ENCODE measurements around the gene AMY2A.
"Not testable (repeated sequence)": the region's sequence is repeated elsewhere in the genome, so short reads cannot be mapped to it uniquely, and the experiment has no call there.

AMY2A gene

DNA sequence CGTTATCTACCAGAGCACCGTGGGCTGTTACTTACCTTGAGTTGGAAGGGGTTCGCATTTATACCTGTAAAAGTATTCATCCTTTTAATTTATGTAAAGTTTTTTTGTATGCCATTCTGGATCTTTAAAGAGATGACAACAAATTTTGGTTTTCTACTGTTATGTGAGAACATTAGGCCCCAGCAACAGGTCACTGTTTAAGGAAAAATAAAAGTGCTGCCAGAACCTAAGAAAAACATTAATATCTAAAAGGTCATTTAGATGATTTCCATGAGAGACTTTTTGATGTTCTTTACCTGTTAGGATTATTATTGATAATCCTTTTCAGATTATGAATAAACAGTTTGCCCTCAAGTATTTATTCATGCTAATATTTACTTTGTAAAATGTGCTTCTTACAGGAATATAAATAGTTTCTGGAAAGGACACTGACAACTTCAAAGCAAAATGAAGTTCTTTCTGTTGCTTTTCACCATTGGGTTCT, at the start of gene AMY2A:
Gene AMY2A, plus strand, starts transcription at position 434 of the 484 bp plus-strand sequence. Its CDS starts 14 bp downstream, at position 448.
- FAIRE-seq = not testable (repeated sequence)

DNA sequence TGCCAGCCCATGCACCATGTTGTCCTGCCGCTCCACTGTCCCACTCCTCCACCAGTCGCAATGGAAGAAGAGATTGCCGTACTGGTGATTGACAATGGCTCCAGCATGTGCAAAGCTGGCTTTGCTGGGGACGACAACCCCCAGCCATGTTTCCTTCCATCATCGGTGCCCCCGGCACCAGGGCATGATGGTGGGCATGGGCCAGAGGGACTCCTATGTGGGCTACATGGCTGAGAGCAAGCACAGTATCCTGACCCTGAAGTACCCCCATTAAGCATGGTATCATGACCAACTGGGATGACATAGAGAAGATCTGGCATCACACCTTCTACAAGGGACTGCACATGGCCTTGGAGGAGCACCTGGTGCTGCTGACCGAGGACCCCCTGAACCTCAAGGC, 47.7 kb upstream of the AMY2A start:
- no peak for FAIRE-seq

- not testable (repeated sequence) for FAIRE-seq
Measured at GRCh38 chr1:103571289-103571688, 45.9 kb upstream of the AMY2A start, which contains the start of gene AMY2B. Gene AMY2B (plus strand): TSS chr1:103571589. CDS start chr1:103571603, 14 bp downstream.

DNA sequence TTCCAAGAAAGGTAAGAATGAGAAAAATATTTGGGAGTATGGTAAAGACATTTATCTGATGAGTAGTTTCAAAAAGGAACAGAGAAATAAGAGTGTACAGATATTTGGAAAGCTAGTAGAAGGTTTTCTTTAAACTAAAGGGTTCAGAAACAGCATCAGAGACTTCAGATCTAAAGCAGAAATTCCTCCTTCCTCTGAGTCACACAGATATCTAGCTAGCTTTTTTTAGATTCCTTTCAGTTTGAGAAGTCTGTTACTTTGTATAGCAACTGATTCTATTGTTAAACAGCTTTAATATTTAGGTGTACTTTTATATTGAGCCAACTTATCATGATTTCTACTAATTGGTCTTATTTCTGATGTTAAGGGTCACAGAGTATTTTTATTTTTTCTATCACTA, 41.2 kb upstream of the AMY2A start:
- no peak for FAIRE-seq

- not testable (repeated sequence) for FAIRE-seq
Measured at GRCh38 chr1:103576784-103577183, 40.4 kb upstream of the AMY2A start.

DNA sequence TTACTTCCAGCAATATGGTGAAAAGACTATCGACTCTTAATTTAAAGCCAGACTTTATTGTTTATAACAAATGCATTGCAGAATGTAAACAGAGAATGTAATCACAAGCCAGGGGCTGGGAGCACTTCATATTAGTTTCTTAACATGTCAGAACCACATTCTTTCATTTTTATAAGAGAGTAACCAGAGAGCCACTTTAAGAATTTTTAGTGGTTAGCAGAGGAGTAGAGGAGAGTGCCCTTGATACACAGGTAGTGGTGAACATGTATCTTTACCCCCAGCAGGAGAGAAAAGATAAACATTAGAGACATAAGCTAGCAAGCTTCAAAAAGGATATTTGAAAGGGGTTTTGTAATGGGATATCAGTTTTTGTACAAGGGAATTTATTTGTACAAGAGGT, 34.8 kb upstream of the AMY2A start:
- FAIRE-seq = no peak

GRCh38 chr1:103583887-103584286, 33.3 kb upstream of the AMY2A start:
- FAIRE-seq = no peak

DNA sequence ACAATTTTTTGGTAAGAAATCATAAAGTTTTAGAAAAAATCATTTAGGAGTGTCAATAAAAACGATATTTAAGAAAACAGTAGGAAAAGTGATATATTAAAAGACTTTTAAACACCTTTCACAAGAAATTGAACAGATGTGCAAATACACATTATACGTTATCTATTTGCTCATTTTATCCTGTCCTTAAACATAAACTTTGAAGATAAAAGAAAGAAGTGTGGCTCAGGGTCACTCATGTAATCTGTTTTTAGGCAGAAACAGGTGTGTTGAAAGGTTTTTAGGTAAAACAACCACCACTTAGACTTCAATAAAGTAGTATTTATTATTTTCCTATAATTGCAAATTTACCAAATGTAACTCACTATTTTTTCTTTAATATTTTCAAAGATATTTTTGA, 32.7 kb upstream of the AMY2A start:
- FAIRE-seq = no peak

DNA sequence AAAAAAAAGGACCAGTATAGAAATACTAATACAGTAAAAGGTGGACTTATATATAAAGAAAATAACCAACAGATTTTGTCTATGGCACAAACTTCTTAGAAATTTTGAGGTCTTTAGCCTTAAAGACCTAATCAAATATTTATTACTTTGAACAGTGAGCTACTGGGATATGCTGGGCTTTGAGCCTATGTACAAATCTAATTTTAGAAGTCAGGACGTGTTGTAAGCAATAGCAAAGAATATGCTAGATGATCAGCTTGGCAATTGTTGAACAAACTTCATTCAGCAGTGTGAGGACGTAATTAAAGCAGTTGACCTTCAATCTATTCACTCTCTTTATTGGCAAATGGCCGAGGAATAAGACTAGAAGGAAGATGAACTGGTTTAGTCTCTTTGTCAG, 14.5 kb upstream of the AMY2A start:
- not testable (repeated sequence) for FAIRE-seq

DNA sequence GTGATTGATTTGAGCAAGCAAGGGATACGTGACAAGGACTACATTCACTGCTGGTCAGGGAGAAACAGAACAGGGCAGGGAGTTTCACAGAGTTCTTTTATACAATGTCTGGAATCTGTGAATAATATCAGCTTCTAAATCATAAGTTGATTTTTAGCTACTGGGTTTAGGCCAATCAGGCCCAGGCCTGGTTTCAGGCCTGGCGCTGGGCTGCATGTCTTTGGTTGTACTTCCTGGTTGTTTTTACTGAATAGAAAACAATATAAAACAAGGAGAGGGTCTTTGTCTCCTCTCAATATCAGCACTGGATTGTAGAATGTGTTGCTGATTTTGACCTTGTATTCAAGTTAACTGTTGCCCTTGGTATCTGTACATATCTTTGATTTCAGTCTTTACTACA, 865 bp upstream of the AMY2A start:
- no peak for FAIRE-seq

DNA sequence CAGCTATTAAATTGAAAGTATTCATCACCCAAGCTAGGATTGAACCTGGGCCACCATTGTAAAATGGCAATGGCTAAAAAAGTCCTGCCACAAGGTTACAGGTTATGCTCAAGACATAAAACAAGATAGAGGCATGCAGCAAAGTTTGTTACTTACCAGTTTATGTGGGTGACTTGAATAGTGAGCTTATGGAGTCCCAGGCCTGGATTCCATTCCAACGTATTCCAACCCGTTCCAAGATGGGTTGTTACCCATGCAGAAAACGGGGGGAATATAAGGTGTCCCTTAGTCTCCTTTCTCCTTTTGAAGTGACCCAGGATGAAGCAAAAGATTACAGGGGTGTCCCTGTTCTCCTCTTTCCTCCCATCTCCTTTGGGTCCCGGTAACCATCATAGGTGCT, 10.2 kb downstream of the AMY2A start:
- FAIRE-seq = not testable (repeated sequence)

GRCh38 chr1:103641194-103641593, 24.0 kb downstream of the AMY2A start:
- not testable (repeated sequence) for FAIRE-seq

DNA sequence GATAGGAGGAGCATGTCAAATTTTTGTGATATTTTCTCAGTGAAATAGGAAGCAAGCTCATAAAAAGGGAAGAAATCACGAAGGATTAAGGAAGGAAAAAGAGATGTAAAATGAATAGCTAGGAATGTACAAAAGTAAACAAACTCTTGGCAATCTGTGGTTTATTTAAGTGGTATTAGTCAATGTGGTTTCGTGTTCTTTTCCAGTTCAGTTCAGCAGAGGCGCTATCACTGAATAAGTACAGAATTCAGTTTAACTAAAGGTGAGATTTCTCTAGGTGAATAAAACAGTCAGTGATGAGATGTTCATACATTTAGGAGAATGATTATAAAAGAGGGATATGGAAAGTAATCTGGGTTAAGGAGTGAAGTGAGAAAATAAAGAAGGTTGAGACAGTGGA, 26.7 kb downstream of the AMY2A start:
- FAIRE-seq = not testable (repeated sequence)

- FAIRE-seq = not testable (repeated sequence)
Measured at GRCh38 chr1:103650305-103650704, 33.1 kb downstream of the AMY2A start.

DNA sequence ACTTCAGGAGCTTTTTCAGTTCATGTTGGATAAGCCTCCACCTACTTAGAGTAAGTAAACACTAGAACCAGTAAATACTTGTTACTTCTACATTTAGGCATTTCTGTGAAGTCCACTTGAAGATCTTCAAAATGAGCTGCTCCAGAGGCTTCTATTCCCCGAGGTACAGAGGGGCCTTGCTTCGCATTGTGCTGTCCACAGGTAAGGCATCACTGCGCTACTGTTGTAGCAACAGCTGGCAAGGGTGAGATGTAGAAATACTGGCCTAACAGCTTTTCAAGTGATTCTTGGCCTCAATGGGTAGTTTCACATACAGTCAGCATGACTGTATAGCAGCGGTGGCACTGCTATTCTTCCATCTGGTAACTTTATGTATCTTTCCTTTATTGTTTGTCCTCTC, 33.7 kb downstream of the AMY2A start:
- not testable (repeated sequence) for FAIRE-seq

DNA sequence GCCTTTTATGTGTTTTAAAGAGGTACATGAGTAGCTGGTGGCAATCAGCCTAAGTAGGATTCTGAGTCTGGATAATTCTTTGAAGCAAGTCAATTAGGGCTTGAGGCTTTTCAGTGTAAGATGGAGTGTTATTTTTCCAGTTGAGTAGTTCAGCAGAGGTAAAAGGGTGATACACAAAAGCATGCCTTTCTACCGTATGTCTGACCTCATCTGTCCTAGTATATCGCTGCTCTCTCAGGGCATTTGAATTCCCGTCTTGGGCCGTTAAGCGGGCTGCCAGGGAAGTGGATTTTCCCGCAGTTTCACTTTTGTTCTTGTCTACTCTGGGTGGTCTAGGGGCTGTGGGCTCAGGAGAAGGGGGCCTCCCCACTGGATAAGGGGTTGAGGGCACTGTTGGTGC, 36.9 kb downstream of the AMY2A start:
- FAIRE-seq = not testable (repeated sequence)

DNA sequence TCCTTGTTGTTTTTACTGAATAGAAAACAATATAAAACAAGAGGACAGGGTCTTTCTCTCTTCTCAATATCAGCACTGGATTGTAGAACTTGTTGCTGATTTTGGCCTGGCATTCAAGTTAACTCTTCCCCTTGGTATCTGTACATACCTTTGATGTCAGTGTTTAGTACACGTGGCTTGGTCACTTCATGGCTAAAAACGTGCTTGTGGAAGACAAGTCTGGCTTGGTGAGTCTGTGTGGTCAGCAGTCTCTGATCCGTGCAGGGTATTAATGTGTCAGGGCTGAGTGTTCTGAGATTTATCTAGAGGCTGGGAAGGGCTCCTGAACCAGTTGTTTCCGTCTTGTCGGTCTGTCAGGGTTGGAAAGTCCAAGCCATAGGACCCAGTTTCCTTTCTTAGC, 38.2 kb downstream of the AMY2A start, which contains the start of gene AMY1A:
Gene AMY1A, plus strand, starts transcription at position 301 of the 400 bp plus-strand sequence. CDS start 571 bp downstream, outside the sequence.
- FAIRE-seq = not testable (repeated sequence)

Data from TTC549 (cell line).